ENCODE data around the gene ATRAID. TPM values are rescaled to one million over a fixed set of nuclear protein-coding genes. Genes with fewer than 3 reads are reported as not detected.

Gene ATRAID
- total and polyA plus RNA-seq, 10 donors, result 59.2 to 300 (median 102) TPM

DNA sequence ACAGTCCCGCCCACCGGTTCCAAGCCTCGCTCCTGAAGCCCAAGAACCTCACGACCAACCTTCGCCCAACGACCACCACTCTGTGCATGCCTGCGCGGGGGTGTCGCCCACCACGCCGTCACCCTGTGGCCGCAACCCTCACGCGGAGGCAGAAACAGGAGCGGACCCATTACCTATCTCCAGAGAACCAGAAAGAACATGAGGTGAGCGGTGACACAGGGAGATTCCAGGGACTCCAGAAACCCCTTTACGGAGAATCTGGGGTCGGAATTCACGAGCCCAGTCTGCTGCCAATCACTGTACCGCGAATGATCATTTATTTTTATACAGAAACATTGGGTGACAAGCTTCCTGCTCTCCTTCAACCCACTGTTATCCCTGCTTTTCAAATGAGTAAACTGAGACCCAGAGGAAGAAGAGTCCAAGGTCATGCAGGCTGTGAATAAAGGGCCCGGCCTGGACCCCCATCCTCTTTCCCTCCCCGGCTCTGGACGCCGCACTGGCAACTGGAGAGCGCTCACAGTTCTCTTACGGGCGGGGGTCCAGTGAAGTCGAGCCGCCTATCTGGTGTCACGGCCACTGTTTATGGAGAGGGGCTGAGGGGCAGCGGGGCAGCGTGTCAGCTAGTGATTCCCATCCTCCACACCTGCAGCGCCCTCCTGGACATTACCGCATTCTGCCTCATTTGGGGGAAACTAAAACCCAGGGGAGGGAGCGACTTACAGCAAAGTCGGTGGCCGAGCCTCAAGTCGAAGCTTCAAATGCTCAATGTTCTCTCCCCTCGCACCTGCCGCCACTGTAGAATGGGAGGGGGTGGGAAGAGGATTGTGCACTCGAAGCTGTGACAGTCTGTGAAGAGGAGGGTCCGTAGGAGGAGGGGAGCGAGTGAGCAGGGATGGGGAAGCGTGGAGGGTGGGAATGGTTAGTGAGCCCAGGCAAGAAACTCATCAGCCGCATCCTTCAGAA, 51.7 kb downstream of the ATRAID start:
- intact Hi-C loops (cut with DNase I; ENCODE audit: low total_unique reads), result no loop called here
- Histone ChIP-seq H3K4me3 (peak overlapping the region; percentile 45 to 83 (median 59)), H3K9me3 (no peaks in the 10 kb centered on the region), H3K27me3 (replicated peaks in 1 of 7) (peaks cover 3 to 100% (median 52%) of the 10 kb centered on the region in 7 donors), H3K36me3 (no peaks in the 10 kb centered on the region), H3K27ac (no peak overlapping the region), H3K4me1 (peaks cover 28 to 43% (median 40%) of the 10 kb centered on the region in 6 donors)
- DNase-seq, result no peak
- WGBS, 5 donors, result 2 to 3% (median 2%) methylated on average over 36 to 46 of the region's 46 CpGs
- TF ChIP-seq POLR2AphosphoS5 (IDR thresholded peaks at IDR 0.05), result peak in 1 of 3 donors; percentile 6
- TF ChIP-seq POLR2A (IDR thresholded peaks at IDR 0.05), result no peak

DNA sequence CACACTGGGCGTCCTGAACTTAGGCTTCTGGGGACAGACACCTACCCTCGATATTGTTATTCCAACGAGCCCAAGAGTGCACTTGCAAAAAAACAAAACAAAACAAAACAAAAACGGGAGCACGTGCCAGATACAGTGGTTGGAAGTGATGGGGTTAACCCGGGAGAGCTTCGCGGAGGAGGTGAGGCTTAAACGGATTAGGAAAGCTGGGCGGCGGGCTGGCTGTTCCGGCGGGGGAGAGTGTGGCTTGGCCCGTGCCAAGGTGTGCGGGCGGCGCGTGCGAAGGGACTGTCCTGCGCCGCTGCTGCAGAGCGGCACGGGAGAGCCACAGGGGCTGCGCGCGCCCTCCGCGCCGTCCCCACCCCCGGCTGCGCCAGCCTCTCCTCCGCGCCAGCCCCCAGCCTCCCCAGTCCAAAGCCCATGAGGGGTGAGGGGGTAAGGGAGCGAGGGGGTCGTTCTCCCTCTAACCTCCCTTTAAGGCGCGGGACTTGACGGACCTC, 52.5 kb downstream of the ATRAID start:
- no peaks in the 10 kb centered on the region for H3K36me3 ChIP-seq
- 1% methylated on average over 23 to 38 of the region's 38 CpGs for WGBS, 5 donors
- no peak for TF ChIP-seq POLR2AphosphoS5 (IDR thresholded peaks at IDR 0.05)
- TF ChIP-seq, protein P1, sequence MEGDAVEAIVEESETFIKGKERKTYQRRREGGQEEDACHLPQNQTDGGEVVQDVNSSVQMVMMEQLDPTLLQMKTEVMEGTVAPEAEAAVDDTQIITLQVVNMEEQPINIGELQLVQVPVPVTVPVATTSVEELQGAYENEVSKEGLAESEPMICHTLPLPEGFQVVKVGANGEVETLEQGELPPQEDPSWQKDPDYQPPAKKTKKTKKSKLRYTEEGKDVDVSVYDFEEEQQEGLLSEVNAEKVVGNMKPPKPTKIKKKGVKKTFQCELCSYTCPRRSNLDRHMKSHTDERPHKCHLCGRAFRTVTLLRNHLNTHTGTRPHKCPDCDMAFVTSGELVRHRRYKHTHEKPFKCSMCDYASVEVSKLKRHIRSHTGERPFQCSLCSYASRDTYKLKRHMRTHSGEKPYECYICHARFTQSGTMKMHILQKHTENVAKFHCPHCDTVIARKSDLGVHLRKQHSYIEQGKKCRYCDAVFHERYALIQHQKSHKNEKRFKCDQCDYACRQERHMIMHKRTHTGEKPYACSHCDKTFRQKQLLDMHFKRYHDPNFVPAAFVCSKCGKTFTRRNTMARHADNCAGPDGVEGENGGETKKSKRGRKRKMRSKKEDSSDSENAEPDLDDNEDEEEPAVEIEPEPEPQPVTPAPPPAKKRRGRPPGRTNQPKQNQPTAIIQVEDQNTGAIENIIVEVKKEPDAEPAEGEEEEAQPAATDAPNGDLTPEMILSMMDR (IDR thresholded peaks at IDR 0.05 in 8 of 11, conservative IDR thresholded peaks at IDR 0.05 in 3 of 11), result no peak
- no peak for TF ChIP-seq POLR2A (IDR thresholded peaks at IDR 0.05)
- H3K9me3 ChIP-seq, result no peaks in the 10 kb centered on the region
- H3K27ac ChIP-seq, result no peak overlapping the region
- intact Hi-C loops (cut with DNase I; ENCODE audit: low total_unique reads), result no loop called here
- peaks cover 28 to 43% (median 40%) of the 10 kb centered on the region in 6 donors for H3K4me1 ChIP-seq
- no peak for DNase-seq
- peak overlapping the region; percentile 33 to 83 (median 46) for H3K4me3 ChIP-seq
- peaks cover 3 to 100% (median 52%) of the 10 kb centered on the region in 7 donors for H3K27me3 ChIP-seq (replicated peaks in 1 of 7)

DNA sequence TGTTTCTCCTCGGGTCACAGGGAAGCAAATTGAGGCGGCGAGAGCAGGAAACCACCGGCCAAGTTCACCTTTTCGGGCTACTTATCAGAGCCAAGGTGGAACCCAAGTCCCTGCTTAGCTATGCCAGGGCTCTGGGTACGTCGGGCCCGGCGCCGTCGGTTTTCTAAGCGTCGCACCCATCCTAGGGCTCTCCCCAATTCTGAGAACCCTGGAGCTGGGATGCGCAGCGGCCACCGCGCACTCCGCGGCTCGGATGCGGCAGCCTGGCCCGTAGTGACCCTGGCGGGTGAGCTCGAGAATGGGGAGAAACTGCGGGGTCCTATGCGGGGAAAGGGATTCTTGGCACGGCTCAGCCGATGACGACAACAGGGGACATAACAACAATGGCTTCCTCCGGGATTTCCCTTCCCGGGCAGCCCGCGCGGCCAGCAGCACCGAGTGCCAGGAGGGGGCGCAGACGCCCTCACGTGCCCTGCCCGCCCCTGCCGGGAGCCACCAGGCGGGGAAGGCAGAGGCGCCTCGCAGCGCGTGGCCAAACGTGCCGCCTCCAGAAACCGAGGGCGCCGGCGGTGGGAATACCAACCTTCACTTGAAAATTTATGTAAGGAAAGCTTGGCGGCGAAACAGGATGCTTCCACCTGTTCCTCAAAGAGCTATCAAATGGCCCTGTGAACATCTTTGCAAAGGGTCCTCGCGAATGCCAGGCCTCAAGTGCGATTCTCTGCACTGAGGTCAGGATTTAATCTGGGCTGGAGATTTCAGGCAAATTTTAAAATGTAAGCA, 53.1 kb downstream of the ATRAID start:
- H3K27ac ChIP-seq, result no peak overlapping the region
- H3K4me3 ChIP-seq, result peak overlapping the region; percentile 33 to 83 (median 46)
- 4 to 7% (median 5%) methylated on average over 34 to 56 of the region's 56 CpGs for WGBS, 5 donors
- H3K4me1 ChIP-seq, result peaks cover 28 to 43% (median 40%) of the 10 kb centered on the region in 6 donors
- peak; percentile 86 for DNase-seq
- intact Hi-C loops (cut with DNase I; ENCODE audit: low total_unique reads), result no loop called here
- no peak for TF ChIP-seq POLR2A (IDR thresholded peaks at IDR 0.05)
- TF ChIP-seq, protein P1 (IDR thresholded peaks at IDR 0.05 in 8 of 11, conservative IDR thresholded peaks at IDR 0.05 in 3 of 11), result peak in 9 of 11 experiments; percentile 28 to 74 (median 65)
- peak; percentile 19 to 70 (median 64) for TF ChIP-seq POLR2AphosphoS5 (IDR thresholded peaks at IDR 0.05)
- H3K36me3 ChIP-seq, result no peaks in the 10 kb centered on the region
- peaks cover 3 to 98% (median 51%) of the 10 kb centered on the region in 7 donors for H3K27me3 ChIP-seq (replicated peaks in 1 of 7)
- no peaks in the 10 kb centered on the region for H3K9me3 ChIP-seq

DNA sequence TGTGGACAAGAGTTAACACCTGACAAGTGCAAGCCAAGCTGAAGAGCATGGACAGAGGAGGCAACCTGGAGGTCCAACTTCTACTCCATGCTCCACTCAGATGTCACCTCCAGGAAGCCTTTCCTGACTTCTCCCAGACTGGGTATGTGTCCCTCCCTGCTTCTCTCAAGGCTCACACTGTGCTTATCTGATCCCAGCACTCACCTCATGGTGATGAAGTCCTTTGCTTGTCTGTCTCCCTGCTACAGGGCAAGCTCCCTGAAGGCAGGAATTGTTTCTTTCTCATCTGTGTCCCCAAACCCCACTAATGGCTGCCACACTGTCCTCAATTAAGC, 53.7 kb downstream of the ATRAID start:
- no peak for DNase-seq
- H3K36me3 ChIP-seq, result no peaks in the 10 kb centered on the region
- peaks cover 3 to 92% (median 50%) of the 10 kb centered on the region in 7 donors for H3K27me3 ChIP-seq (replicated peaks in 1 of 7)
- H3K27ac ChIP-seq, result no peak overlapping the region
- intact Hi-C loops (cut with DNase I; ENCODE audit: low total_unique reads), result no loop called here
- peaks cover 28 to 43% (median 40%) of the 10 kb centered on the region in 6 donors for H3K4me1 ChIP-seq
- no peaks in the 10 kb centered on the region for H3K9me3 ChIP-seq
- H3K4me3 ChIP-seq, result peak overlapping the region in 1 of 8 donors; percentile 83
- TF ChIP-seq POLR2A (IDR thresholded peaks at IDR 0.05), result no peak
- TF ChIP-seq, protein P1 (IDR thresholded peaks at IDR 0.05 in 8 of 11, conservative IDR thresholded peaks at IDR 0.05 in 3 of 11), result no peak
- no peak for TF ChIP-seq POLR2AphosphoS5 (IDR thresholded peaks at IDR 0.05)
